Chondrocyte (in vitro differentiated cells): ENCODE measurements around the gene GNB1. TPM values are rescaled to one million over a fixed set of nuclear protein-coding genes. Genes with fewer than 3 reads are reported as not detected.

Source experiments
- DNase-seq: peaks from one replicate; pipeline ENCODE4 v3.0.0; 2021; ENCODE audit warnings: mixed read lengths, low spot score
- H3K27ac Mint-ChIP-seq: one replicate; pipeline ENCODE4 v1.8.0; 2021; ENCODE audit warnings: mild to moderate bottlenecking, moderate library complexity, mixed read lengths; ENCODE audit not compliant: unreplicated experiment
- H3K27me3 Mint-ChIP-seq: 2 replicates; pipeline ENCODE4 v1.8.0; 2021; ENCODE audit warnings: low read depth, mixed read lengths
- H3K36me3 Mint-ChIP-seq: 2 replicates; pipeline ENCODE4 v1.8.0; 2021; ENCODE audit warnings: low read depth, mixed read lengths
- H3K4me1 Mint-ChIP-seq: 2 replicates; pipeline ENCODE4 v1.8.0; 2021; ENCODE audit warnings: low read depth, mild to moderate bottlenecking, mixed read lengths
- H3K4me3 Mint-ChIP-seq: one replicate; pipeline ENCODE4 v1.8.0; 2021; ENCODE audit warnings: mild to moderate bottlenecking, moderate library complexity, mixed read lengths; ENCODE audit not compliant: unreplicated experiment
- H3K9me3 Mint-ChIP-seq: 2 replicates; pipeline ENCODE4 v1.8.0; 2021; ENCODE audit warnings: low read depth, mixed read lengths
- CTCF ChIP-seq: fragments of 200-600 bp; sonication (generic); IDR thresholded peaks from 2 replicates; pipeline ENCODE4 v1.5.0; 2021; ENCODE audit warnings: antibody characterized with exemption, mild to moderate bottlenecking, moderate library complexity
- total RNA-seq: library from RNA; stranded (reverse); gene quantifications from 3 replicates; pipeline ENCODE4 v1.2.1, GENCODE V29; 2021

Gene GNB1
- total RNA-seq, 1 donor from 2014 or later: 538 TPM

DNA sequence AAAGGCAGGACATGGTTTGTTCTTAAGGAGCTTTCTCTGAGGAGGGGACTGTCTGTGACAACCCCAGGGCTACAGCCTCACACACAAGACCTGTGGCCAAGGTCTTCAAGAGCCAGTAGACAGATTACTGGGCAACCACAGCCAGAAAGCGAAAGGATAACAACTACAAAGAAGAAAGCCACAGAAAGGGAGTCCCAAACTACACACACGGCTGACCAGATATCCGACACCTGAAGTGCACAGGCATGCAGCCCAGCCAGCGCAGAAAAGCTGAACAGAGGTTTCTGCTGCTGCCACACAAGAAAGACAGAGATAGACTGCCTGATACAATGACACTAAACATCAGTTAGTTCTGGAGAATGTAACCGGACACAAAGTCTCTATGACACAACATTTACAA, 91.2 kb downstream of the GNB1 start:
- peak; percentile 18 for DNase-seq
- peak overlapping the region; percentile 52 for H3K27ac Mint-ChIP-seq

DNA sequence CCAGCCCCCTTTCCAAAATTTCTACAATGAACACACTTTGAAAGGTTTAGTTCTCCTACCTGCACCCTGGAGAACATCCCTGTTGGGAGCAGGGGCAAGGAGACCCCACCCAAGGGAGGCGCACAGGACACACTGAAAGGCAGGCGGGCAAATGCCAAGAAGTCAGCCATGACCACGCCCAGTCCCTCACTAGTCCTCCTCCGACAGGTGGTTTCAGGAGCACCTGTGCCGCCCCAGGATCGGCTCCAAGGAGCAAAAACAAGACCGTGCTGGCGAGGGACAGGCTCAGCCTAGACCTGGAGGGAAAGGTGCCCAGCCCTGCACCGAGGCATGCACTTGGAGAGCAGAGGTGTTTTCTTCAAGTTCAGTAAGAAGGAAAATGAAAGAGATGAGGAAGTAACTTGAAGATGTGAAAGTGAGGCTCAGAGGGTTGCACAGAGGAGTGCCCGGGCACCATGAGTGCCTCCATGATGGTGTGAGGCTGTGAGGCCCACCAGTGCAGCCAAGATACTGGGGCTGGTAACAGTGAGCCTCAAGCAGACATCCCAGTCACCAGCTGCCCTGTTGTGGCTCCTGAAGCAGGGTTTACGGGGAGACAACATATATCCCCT, 93.1 kb downstream of the GNB1 start:
- TF ChIP-seq CTCF: no peak
- peak; percentile 72 for DNase-seq
- Mint-ChIP-seq H3K27ac (no peak overlapping the region), H3K27me3 (no peaks in the 10 kb centered on the region), H3K4me3 (no peak overlapping the region), H3K4me1 (peaks cover 12% of the 10 kb centered on the region), H3K36me3 (peaks cover 43% of the 10 kb centered on the region), H3K9me3 (no peaks in the 10 kb centered on the region)

More for the DNA sequence above, 91.2 kb downstream of the GNB1 start:
- Mint-ChIP-seq H3K9me3 (no peaks in the 10 kb centered on the region), H3K27me3 (no peaks in the 10 kb centered on the region), H3K4me3 (no peak overlapping the region), H3K36me3 (peaks cover 40% of the 10 kb centered on the region), H3K4me1 (peaks cover 7% of the 10 kb centered on the region)
- no peak for TF ChIP-seq CTCF

GRCh38 chr1:1796466-1796865, 94.4 kb downstream of the GNB1 start:
- peaks cover 12% of the 10 kb centered on the region for H3K4me1 Mint-ChIP-seq
- peaks cover 39% of the 10 kb centered on the region for H3K36me3 Mint-ChIP-seq
- peak; percentile 39 for TF ChIP-seq CTCF
- no peak for DNase-seq
- peak overlapping the region; percentile 45 for H3K27ac Mint-ChIP-seq
- no peak overlapping the region for H3K4me3 Mint-ChIP-seq
- no peaks in the 10 kb centered on the region for H3K27me3 Mint-ChIP-seq
- no peaks in the 10 kb centered on the region for H3K9me3 Mint-ChIP-seq

- H3K27ac Mint-ChIP-seq: no peak overlapping the region
- peaks cover 41% of the 10 kb centered on the region for H3K36me3 Mint-ChIP-seq
- peaks cover 9% of the 10 kb centered on the region for H3K4me1 Mint-ChIP-seq
- no peak for DNase-seq
- no peak for TF ChIP-seq CTCF
- no peaks in the 10 kb centered on the region for H3K27me3 Mint-ChIP-seq
- H3K4me3 Mint-ChIP-seq: no peak overlapping the region
- no peaks in the 10 kb centered on the region for H3K9me3 Mint-ChIP-seq
Measured at GRCh38 chr1:1794999-1795398, 95.9 kb downstream of the GNB1 start.

DNA sequence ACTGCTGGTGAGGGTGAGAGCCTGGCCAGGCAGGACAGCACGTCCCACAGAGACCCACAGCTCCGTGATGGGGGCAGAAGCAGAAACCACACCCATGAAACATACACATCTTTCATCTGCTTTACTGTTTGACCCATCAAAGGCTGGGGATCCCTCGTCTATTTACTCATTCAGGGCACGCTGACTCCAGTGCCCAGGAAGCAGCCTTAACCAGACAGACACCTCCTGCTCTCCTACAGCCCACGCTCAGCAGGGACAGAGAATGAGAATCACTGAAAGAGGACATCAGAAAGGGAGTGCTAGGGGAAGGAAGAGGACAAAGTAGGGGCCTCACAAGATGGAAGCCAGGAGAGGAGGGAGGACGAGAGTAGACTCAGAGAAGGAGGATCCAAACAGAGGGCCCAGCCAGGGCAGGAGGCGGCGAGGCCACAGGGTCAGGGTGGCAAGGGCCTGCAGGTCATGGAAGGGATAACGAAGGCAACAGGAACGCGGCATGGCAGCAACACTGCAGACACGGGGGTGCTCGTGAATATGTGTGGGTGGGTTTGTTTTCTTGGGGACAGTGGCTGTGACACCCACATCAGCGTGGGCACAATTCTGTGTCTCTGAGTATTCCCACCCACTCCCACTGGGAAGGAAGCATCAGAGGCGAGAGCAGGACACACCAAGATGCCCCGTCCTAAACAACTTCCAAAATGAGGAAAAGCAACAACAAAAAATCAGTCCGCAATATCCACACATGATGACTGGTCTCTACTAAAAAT, 97.2 kb downstream of the GNB1 start:
- TF ChIP-seq CTCF: no peak
- DNase-seq: no peak

More for the DNA sequence above, 97.2 kb downstream of the GNB1 start:
- H3K36me3 Mint-ChIP-seq: peaks cover 48% of the 10 kb centered on the region
- no peaks in the 10 kb centered on the region for H3K27me3 Mint-ChIP-seq
- no peak overlapping the region for H3K27ac Mint-ChIP-seq
- no peak overlapping the region for H3K4me3 Mint-ChIP-seq
- H3K4me1 Mint-ChIP-seq: peaks cover 5% of the 10 kb centered on the region
- no peaks in the 10 kb centered on the region for H3K9me3 Mint-ChIP-seq
